Kidney (tissue), 14 donors: ENCODE data around the gene TEX19. TPM values are rescaled to one million over a fixed set of nuclear protein-coding genes. Genes with fewer than 3 reads are reported as not detected.

Source experiments
- DNase-seq, 5 donors: peaks; one replicate each; pipeline ENCODE4 v3.0.0-alpha.2; 2013 to 2020
- FAIRE-seq: peaks from 2 replicates; lab custom pipeline; 2012; peaks lifted over from hg19 to GRCh38; lab: Jason Lieb, UNC
- H3K27ac ChIP-seq, 2 donors: one replicate each; pipeline ENCODE4 v1.7.0; 2013; ENCODE audit warnings: low read depth in 2 of 2, low read length in 2 of 2, inconsistent platforms in 1 of 2
- H3K27me3 ChIP-seq: one replicate; pipeline ENCODE4 v1.7.1; 2013; ENCODE audit warnings: low read length, inconsistent platforms; ENCODE audit not compliant: control insufficient read depth, insufficient read depth
- H3K36me3 ChIP-seq, 3 donors: one replicate each; pipeline versions ENCODE4 v1.7.0 to v1.7.1; 2013; ENCODE audit warnings: low read length in 3 of 3, control low read depth in 1 of 3, inconsistent platforms in 1 of 3; ENCODE audit not compliant: insufficient read depth in 3 of 3, control insufficient read depth in 2 of 3
- H3K4me1 ChIP-seq, 3 donors: one replicate each; pipeline versions ENCODE4 v1.7.0 to v1.7.1; 2013; ENCODE audit warnings: low read length in 3 of 3, inconsistent platforms in 1 of 3, low read depth in 1 of 3; ENCODE audit not compliant: control insufficient read depth in 2 of 3, insufficient read depth in 2 of 3
- H3K4me3 ChIP-seq, 3 donors: one replicate each; pipeline versions ENCODE4 v1.7.0 to v1.8.1; 2013; ENCODE audit warnings: low read length in 3 of 3, control low read depth in 1 of 3, inconsistent platforms in 1 of 3
- H3K9ac ChIP-seq, 3 donors: one replicate each; pipeline versions ENCODE4 v1.7.0 to v1.7.1; 2013; ENCODE audit warnings: low read length in 3 of 3, control low read depth in 1 of 3, inconsistent platforms in 1 of 3
- H3K9me3 ChIP-seq, 3 donors: one replicate each; pipeline versions ENCODE4 v1.7.0 to v1.7.1; 2013; ENCODE audit warnings: low read length in 3 of 3, control low read depth in 1 of 3, inconsistent platforms in 1 of 3; ENCODE audit not compliant: control insufficient read depth in 2 of 3, insufficient read depth in 1 of 3
- CTCF ChIP-seq: IDR thresholded peaks from 3 replicates; pipeline ENCODE4 v1.5.1; 2012; ENCODE audit warnings: mild to moderate bottlenecking, moderate library complexity, borderline replicate concordance; ENCODE audit not compliant: insufficient read depth; ENCODE audit errors: extremely low read depth
- intact Hi-C: fragments of 100-400 bp; cut with DNase I; formaldehyde crosslinking; loops from one replicate; pipeline ENCODE4 v1.11.1; 2022
- polyA plus RNA-seq: library from polyadenylated mRNA; stranded (reverse); fragments of 350-450 nt; fragmentation: Illumina TruSeq; extraction: RNeasy Lipid Tissue Mini Kit (QIAGEN cat#74804); gene quantifications from one replicate; pipeline ENCODE4 v1.2.3, GENCODE V29; 2014; ENCODE audit warnings: low read depth, low replicate concordance; ENCODE audit not compliant: insufficient read depth
- total RNA-seq: library from RNA; stranded (reverse); fragmentation: NEBNext Ultra II Directional; extraction: Animal tissue kit (Norgen Biotek cat#: 25700); gene quantifications from one replicate; pipeline ENCODE4 v1.2.1, GENCODE V29; 2021
- donor health status: control.
- donor health status: control.
- donor health status: control.
- donor health status: control.
- donor health status: control.
- donor health status: DM: yes; HTN: yes; CAD: no.
- donor health status: Normal renal cell carcinoma (clear cell type).

TEX19 gene
- total and polyA plus RNA-seq, 2 donors from 2014 or later: not detected

- DNase-seq (peak in 1 of 5 donors; percentile 69), FAIRE-seq (no peak)
- no peaks in the 10 kb centered on the region for H3K27me3 ChIP-seq
- no peaks in the 10 kb centered on the region for H3K9me3 ChIP-seq
- peaks cover 0 to 2% (median 0%) of the 10 kb centered on the region in 3 donors for H3K36me3 ChIP-seq
- no peaks in the 10 kb centered on the region for H3K4me1 ChIP-seq
- H3K27ac ChIP-seq: no peak overlapping the region
- no peak for TF ChIP-seq CTCF
- intact Hi-C loops: no loop called here
- no peak overlapping the region for H3K4me3 ChIP-seq
- H3K9ac ChIP-seq: no peak overlapping the region
Observed at GRCh38 chr17:82399041-82399441, 40.0 kb downstream of the TEX19 start.

GRCh38 chr17:82399601-82400101 is 40.6 kb downstream of the TEX19 start:
- Histone ChIP-seq H3K9ac (no peak overlapping the region), H3K36me3 (peaks cover 0 to 2% (median 0%) of the 10 kb centered on the region in 3 donors), H3K4me1 (no peaks in the 10 kb centered on the region), H3K4me3 (no peak overlapping the region), H3K27ac (no peak overlapping the region), H3K9me3 (no peaks in the 10 kb centered on the region), H3K27me3 (no peaks in the 10 kb centered on the region)
- DNase-seq: peak in 3 of 5 donors; percentile 51 to 64 (median 59)
- intact Hi-C loops: no loop called here
- TF ChIP-seq CTCF: no peak
- FAIRE-seq: no peak

GRCh38 chr17:82400206-82400605 is 41.2 kb downstream of the TEX19 start:
- Histone ChIP-seq H3K4me1 (no peaks in the 10 kb centered on the region), H3K4me3 (no peak overlapping the region), H3K27ac (no peak overlapping the region), H3K36me3 (peaks cover 0 to 2% (median 0%) of the 10 kb centered on the region in 3 donors), H3K9ac (no peak overlapping the region), H3K27me3 (no peaks in the 10 kb centered on the region), H3K9me3 (no peaks in the 10 kb centered on the region)
- no peak for FAIRE-seq
- DNase-seq: peak in 2 of 5 donors; percentile 30 to 75
- intact Hi-C loops: no loop called here
- no peak for TF ChIP-seq CTCF

GRCh38 chr17:82400830-82401229 is 41.8 kb downstream of the TEX19 start:
- no peak overlapping the region for H3K27ac ChIP-seq
- no peak for FAIRE-seq

More at GRCh38 chr17:82400830-82401229, 41.8 kb downstream of the TEX19 start:
- H3K4me1 ChIP-seq: no peaks in the 10 kb centered on the region
- no peaks in the 10 kb centered on the region for H3K27me3 ChIP-seq
- H3K9ac ChIP-seq: no peak overlapping the region
- intact Hi-C loops: no loop called here
- no peak overlapping the region for H3K4me3 ChIP-seq
- H3K9me3 ChIP-seq: no peaks in the 10 kb centered on the region
- peak in 1 of 5 donors; percentile 74 for DNase-seq
- peaks cover 0 to 2% (median 0%) of the 10 kb centered on the region in 3 donors for H3K36me3 ChIP-seq
- no peak for TF ChIP-seq CTCF
